GM21447 (cell line): ENCODE results near the gene KRTAP10-3.
"Not testable (repeated sequence)": the region's sequence is repeated elsewhere in the genome, so short reads cannot be mapped to it uniquely, and the experiment has no call there.

ENCODE experiments used
- ATAC-seq: cut with Tn5 transposase; IDR thresholded peaks from one replicate; pipeline ENCODE4 v1.9.1; 2021; ENCODE audit not compliant: unreplicated experiment

Gene KRTAP10-3

GRCh38 chr21:44571844-44572782 is 13.5 kb upstream of the KRTAP10-3 start:
- ATAC-seq, result no peak

GRCh38 chr21:44571296-44571695 is 12.7 kb upstream of the KRTAP10-3 start:
- ATAC-seq, result no peak

- no peak for ATAC-seq
These were observed 11.4 kb upstream of the KRTAP10-3 start for GRCh38 chr21:44569861-44570517.

GRCh38 chr21:44568667-44569556 is 10.3 kb upstream of the KRTAP10-3 start:
- no peak for ATAC-seq

GRCh38 chr21:44568261-44568660 is 9.7 kb upstream of the KRTAP10-3 start:
- ATAC-seq, result no peak

- ATAC-seq, result no peak
These were observed 9.0 kb upstream of the KRTAP10-3 start for GRCh38 chr21:44567481-44568171.

GRCh38 chr21:44566403-44566802 is 7.8 kb upstream of the KRTAP10-3 start:
- ATAC-seq, result no peak

GRCh38 chr21:44564886-44565598 is 6.4 kb upstream of the KRTAP10-3 start:
- ATAC-seq, result no peak

- no peak for ATAC-seq
These were observed 5.5 kb upstream of the KRTAP10-3 start for GRCh38 chr21:44564099-44564498.

- ATAC-seq, result not testable (repeated sequence)
These were observed 293 bp downstream of the KRTAP10-3 start for GRCh38 chr21:44558329-44558675.

- ATAC-seq, result no peak
These were observed 885 bp downstream of the KRTAP10-3 start for GRCh38 chr21:44557491-44558328.

GRCh38 chr21:44556879-44557278 is 1.7 kb downstream of the KRTAP10-3 start:
- ATAC-seq, result no peak

GRCh38 chr21:44555200-44555875 is 3.3 kb downstream of the KRTAP10-3 start:
- ATAC-seq, result no peak

- ATAC-seq, result no peak
These were observed 5.9 kb downstream of the KRTAP10-3 start for GRCh38 chr21:44552681-44553080.

- no peak for ATAC-seq
These were observed 6.5 kb downstream of the KRTAP10-3 start for GRCh38 chr21:44552136-44552535.

GRCh38 chr21:44551340-44551961 is 7.1 kb downstream of the KRTAP10-3 start, which contains the start of gene KRTAP10-2:
Gene KRTAP10-2 (minus strand): TSS chr21:44551505. CDS start chr21:44551458, 47 bp downstream.
- no peak for ATAC-seq

GRCh38 chr21:44550807-44551206 is 7.8 kb downstream of the KRTAP10-3 start:
- ATAC-seq, result no peak

- not testable (repeated sequence) for ATAC-seq
These were observed 8.3 kb downstream of the KRTAP10-3 start for GRCh38 chr21:44550285-44550684.
